ENCODE measurements around the gene VILL.
A peak's percentile ranks its signal among the peaks of the same experiment; 100 is the strongest.

VILL gene

DNA sequence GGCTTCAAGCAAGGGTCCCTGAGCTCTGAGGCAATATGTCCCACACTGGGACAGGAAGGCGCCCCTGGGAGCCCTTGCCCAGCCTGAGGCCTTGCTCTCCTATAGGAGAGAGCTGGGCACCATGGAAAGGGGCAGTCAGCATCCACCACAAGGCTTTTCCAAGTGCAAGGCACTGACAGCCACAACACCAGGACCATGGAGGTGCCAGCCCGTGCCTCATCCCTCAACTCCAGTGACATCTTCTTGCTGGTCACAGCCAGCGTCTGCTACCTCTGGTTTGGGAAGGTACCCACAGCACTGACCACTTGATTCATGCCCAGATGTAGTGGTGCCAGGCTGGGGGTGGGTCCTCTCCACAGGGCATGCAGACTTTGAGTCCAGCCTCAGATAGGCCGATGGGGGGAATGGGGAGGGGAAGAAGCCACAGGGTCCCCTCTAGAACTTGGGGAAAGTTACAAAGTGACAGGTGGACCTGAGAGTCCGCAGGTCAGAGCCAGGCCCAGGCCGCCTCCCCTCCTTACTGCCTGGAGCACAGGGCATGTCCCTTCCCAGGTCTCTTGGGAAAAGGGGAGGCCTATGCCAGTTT is 11.8 kb downstream of the VILL start:
- DNase-seq, result peak; percentile 51

DNA sequence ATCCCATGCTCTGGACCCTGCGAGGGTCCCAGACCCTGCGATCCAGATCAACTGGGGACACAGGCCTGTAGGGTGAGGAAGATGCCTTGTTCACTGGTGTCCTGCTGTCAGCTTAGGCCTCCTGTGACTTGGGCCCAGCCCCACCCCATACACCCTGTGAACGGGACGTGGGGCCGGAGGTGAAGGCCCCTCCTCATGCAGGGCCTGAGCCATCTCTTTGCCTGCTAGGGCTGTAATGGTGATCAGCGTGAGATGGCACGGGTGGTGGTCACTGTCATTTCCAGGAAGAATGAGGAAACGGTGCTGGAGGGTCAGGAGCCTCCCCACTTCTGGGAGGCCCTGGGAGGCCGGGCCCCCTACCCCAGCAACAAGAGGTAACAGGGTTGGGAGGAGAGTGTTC is 12.4 kb downstream of the VILL start:
- no peak for DNase-seq

- peak; percentile 85 for DNase-seq
These were observed 12.8 kb downstream of the VILL start for GRCh38 chr3:38003371-38003816.

DNA sequence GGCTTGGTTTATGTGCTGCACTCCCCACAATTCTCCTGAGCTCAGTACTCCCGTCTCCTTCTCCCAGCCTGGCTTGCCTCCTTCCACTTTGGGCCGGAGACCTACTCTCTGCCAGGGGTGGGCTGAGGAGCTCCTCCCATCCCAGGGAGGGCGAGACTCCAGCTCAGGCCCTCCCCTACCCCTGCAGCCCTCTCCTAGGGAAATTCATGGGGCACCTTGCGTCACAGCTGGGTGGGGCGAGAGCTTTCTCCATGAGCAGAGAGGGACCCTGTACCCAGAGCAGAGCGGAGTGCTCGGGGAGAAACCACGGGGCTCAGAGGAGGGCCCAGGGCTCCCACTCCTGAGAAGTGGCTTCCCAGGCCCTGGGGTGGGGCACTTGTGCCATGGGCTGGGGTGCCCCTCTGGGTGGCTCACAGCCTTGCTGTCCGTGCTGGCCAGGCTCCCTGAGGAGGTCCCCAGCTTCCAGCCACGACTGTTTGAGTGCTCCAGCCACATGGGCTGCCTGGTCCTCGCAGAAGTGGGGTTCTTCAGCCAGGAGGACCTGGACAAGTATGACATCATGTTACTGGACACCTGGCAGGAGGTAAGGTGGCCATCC is 13.3 kb downstream of the VILL start:
- no peak for DNase-seq

GRCh38 chr3:38004415-38005075 is 14.0 kb downstream of the VILL start:
- DNase-seq, result peak; percentile 82

DNA sequence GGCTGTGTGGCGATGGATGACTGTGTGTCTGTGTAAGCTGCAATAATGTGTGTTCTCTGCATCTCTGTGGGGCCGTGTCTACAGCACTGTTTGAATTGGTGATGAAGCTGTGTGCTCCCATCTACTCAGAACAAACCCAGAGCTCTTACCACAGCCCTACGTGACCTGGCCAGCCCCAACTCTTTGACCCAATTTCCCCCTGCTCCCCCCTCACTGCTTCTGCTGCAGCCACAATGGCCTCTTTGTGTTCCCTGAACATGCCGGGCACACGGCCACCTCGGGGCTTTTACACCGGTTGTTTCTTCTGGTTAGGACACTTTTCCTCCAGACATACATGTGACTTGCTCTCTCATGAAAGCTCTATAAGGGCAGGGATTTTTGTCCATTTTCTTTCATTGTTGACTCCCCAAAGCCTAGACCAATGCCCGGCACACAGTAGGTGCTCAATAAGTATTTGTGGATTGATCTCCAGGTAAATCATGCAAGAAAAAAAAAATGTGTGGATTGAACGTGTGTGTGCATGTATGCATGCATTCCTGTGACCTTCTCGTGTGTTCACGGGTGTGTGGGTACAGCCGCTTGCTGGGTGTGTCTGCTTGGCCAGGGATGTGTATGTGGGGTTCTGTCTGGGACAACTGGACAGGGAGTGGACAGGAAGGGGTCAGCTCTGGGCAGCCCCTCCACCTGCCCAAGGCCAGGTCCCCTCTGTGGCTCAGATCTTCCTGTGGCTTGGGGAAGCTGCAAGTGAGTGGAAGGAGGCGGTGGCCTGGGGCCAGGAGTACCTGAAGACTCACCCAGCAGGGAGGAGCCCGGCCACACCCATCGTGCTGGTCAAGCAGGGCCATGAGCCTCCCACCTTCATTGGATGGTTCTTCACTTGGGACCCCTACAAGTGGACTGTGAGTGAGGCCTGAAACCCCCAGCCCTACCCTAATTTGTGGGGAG is 14.8 kb downstream of the VILL start:
- DNase-seq, result no peak

DNA sequence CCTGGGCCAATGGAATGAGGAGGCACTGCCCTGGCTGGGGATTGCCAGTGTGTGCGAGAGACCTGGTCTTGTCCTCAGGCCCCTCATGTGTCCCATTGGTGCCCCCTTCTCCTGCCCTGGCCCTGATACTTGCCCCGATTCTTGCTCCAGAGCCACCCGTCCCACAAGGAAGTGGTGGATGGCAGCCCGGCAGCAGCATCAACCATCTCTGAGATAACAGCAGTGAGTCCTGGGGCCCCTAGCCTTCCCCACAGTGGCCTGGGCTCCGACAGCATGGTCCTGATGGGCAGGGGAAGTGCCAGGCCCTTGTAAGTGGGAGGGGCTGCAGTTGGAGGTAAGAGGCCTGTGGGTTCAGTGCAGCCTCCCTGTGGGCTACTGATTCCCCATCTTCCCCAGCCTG is 15.4 kb downstream of the VILL start:
- no peak for DNase-seq

DNA sequence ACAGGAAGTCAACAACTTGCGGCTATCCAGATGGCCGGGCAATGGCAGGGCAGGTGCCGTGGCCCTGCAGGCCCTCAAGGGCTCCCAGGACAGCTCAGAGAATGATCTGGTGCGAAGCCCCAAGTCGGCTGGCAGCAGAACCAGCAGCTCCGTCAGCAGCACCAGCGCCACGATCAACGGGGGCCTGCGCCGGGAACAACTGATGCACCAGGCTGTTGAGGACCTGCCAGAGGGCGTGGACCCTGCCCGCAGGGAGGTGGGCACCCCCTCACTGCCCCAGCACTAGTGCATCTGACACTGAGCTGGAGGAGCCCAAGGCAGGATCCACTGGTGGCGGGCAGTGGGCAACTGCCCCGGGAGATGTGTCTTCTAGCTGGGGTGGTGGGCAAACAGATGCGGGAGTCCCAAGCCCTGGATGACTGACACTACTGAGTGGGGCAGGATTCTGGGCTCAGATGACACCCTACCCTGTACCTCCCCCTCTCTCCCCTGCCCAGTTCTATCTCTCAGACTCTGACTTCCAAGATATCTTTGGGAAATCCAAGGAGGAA is 15.9 kb downstream of the VILL start:
- no peak for DNase-seq

DNA sequence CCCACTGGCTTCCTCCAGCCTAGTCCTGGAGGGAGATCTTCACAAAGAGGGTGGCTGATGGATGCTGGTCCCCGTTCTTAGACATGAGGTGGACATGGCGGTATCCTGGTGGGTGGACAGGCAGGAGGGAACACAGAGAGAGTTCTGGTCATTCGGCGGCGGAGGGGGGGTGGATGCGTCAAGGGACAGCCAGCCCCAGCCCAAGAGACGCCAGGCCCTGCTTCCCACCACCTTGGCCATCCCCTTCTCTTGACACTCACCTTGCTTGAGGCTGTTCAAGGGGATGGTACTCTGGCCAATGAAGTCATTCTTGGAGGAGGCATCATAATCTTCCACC is 17.1 kb downstream of the VILL start:
- DNase-seq, result no peak

- DNase-seq, result no peak
These were observed 17.7 kb downstream of the VILL start for GRCh38 chr3:38008191-38008701.

DNA sequence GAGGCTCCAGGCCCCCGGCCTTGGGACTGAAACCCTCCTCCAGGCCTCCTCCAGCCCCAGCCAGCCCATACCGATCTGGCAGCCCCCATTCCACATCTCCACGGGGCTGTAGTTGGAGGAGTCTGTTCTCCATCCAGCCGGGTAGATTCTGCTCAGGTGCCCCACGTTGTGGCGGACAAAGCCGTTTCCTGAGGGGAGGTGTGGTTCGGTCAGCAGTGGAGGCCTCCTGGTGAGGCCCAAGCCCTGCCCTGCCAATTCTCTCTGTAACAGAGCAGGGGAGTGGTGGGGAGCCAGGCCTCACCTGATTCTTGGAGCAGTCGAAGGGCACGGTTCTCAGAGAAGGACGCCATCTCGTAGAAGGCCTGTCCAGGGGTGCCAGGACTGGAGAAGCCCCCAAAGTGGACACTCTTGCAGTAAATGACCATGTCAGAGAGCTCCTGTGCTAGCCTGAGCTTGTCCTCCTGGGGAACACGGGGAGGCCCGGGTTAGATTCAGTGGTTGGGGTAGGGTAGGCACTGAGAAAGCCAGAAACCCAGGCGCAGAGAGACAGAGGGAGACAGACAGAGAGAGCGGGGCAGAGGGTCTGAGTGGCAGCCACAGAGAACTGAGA is 18.5 kb downstream of the VILL start:
- DNase-seq, result no peak

GRCh38 chr3:38009807-38010591 is 19.4 kb downstream of the VILL start:
- DNase-seq, result no peak

GRCh38 chr3:38011111-38011510 is 20.5 kb downstream of the VILL start:
- DNase-seq, result no peak

DNA sequence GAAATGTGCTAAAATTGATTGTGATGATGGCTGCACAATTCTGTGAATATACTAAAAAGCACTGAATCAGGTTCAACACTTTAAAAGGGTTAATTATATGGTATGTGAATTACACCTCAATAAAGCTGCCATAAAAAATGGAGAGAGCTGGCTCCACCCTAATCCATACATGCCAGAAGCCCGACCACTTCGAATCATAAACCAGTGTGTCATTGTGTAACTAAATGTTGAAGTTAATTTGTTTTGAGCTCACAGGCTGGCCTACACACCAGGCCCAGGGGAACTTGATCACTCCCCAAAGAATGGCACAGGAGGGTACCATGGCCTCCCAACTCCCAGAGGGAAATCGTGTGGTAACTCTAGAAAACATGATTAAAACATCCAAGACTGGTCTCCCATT is 24.9 kb downstream of the VILL start:
- no peak for DNase-seq

DNA sequence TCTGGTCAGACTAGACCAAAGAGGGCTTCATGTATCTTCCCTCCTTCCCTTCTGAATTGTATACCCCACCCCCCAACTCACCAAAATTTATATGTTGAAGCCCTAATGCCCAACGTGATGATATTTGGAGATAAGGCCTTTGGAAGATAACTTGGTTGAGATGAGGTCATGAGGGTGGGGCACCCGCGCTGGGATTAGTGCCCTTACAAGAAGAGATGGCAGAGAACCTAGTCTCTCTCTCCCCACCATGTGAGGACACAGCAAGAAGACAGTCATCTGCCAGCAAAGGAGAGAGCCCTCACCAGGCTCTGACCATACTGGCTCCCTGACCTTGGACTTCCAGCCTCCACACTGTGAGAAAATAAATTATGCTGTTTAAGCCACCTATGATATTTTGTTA is 25.4 kb downstream of the VILL start:
- no peak for DNase-seq

GRCh38 chr3:38016410-38016809 is 25.8 kb downstream of the VILL start:
- DNase-seq, result no peak

GRCh38 chr3:38016847-38017444 is 26.4 kb downstream of the VILL start:
- no peak for DNase-seq

DNA sequence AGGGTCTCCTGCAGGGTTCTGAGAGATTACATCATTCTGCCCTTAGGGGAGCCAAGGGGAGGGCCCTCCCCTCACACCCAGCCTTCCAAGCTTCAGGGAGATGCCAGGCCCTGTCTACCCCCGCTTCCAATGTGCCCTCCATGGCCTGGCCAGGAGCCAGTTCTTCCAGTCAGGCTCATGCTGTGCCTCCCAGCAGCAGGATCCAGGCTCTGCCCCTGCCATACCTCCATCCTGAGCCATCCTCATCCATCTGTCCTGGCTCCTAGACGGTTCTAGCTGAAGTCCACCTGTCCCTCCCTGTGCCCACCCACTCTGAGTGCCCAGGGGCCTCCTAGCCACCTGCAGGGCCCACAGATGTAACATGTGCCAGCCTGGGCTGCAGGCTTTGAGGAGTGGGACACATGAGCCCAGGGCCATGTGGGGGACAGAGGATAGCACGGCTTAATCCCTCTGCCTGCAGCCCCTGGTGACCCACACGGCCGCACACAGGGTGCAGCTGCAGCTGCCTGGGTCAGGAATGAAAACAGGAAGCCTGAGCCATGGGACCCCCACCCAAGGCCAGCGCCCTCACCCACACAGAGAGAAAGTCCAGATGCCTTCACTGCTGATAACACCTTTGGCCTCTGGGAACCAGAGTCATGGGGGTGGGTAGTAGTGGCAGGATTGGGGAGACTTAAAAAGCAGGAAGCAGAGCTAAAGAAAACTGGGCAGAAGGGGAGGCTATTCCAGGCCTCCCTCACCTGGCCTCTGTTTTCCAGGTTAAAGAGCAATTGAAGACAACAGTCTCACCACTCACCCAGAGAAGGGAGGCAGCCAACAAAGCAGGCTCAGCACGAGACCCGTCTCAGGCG is 27.1 kb downstream of the VILL start:
- DNase-seq, result no peak

DNA sequence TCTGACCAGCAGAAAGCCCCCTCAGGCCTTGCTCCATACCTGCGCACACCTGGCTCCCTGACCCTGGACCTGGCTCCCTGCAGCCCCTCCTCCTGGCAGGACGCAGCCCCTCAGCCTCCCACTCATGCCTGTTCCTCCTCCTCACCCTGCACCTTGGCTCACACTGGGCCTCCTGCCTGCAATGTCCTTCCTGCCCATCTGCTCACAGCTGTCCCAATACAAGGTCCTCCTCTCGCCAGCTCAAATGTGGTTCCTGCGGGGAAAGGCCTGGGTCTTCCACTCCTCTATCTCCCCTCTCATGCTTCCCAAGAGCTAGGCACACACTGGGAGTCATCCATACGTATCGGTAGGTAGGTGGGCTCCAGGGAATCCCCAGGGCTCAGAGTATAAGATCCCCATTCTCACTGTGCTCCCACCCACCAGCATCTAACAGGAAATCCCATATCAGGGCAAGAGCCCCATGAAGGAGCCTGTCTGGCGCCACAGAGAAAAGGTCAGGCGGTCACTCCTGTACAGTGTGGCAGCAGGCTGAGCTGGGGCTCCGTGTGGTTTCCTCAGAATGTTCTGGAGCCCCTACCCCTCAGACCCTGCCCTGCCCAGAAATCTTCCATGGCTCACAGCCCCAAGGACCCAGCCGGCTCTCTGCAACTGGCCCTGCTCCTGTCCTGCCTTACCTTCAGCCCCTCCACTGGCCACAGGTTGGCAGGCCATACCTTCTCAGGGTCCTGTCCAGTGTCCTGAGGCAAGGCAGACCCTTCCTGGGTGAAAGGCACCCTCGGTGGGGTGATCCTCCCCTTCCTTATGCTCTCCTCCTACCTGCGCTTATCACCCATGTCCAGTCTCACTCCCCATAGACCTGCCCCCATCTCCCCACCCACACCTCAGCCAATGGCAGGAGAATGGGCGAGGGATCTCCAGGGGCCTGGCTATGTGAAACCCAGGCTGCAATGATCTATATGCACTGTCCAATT is 28.0 kb downstream of the VILL start:
- DNase-seq, result peak; percentile 60

All from activated effector memory CD4-positive, alpha-beta T cell treated with anti-CD3 and anti-CD28 coated beads, Interleukin-2, amount 50 U/mL, for 16 hours (primary cell).